Smooth muscle cell (in vitro differentiated cells): ENCODE data around the gene NCKAP5. TPM values are rescaled to one million over a fixed set of nuclear protein-coding genes. Genes with fewer than 3 reads are reported as not detected.

Experiments used
- DNase-seq: peaks from one replicate; lab custom pipeline; 2025; ENCODE audit not compliant: unreplicated experiment; lab: John Stamatoyannopoulos, UW
- H2AFZ ChIP-seq: fragments of 200-600 bp; sonication (generic); 2 replicates; pipeline ENCODE4 v1.6.0; 2016; ENCODE audit warnings: antibody characterized with exemption, low read depth, mild to moderate bottlenecking
- H3F3A ChIP-seq: fragments of 200-600 bp; sonication (generic); 2 replicates; pipeline ENCODE4 v1.6.0; 2017; ENCODE audit warnings: antibody characterized with exemption, low read depth
- H3K27ac ChIP-seq: fragments of 200-600 bp; sonication (generic); 2 replicates; pipeline ENCODE4 v1.5.1; 2016; ENCODE audit warnings: low read depth, mild to moderate bottlenecking
- H3K27me3 ChIP-seq: fragments of 200-600 bp; sonication (generic); 2 replicates; pipeline ENCODE4 v1.6.1; 2016; ENCODE audit warnings: low read depth, mild to moderate bottlenecking
- H3K36me3 ChIP-seq: fragments of 200-600 bp; sonication (generic); 2 replicates; pipeline ENCODE4 v1.5.1; 2016; ENCODE audit warnings: low read depth
- H3K4me1 ChIP-seq: fragments of 200-600 bp; sonication (generic); 2 replicates; pipeline ENCODE4 v1.5.1; 2016; ENCODE audit warnings: low read depth
- H3K4me2 ChIP-seq: fragments of 200-600 bp; sonication (generic); 2 replicates; pipeline ENCODE4 v1.6.0; 2016; ENCODE audit warnings: mild to moderate bottlenecking
- H3K4me3 ChIP-seq: fragments of 200-600 bp; sonication (generic); 2 replicates; pipeline ENCODE4 v1.5.1; 2016; ENCODE audit warnings: mild to moderate bottlenecking
- H3K79me2 ChIP-seq: fragments of 200-600 bp; sonication (generic); 2 replicates; pipeline ENCODE4 v1.6.0; 2016; ENCODE audit warnings: low read depth, mild to moderate bottlenecking
- H3K9ac ChIP-seq: fragments of 200-600 bp; sonication (generic); 2 replicates; pipeline ENCODE4 v1.6.0; 2016; ENCODE audit warnings: low read depth
- H3K9me3 ChIP-seq: fragments of 200-600 bp; sonication (generic); replicated peaks from 2 replicates; pipeline ENCODE4 v1.5.1; 2016; ENCODE audit warnings: low read depth
- H4K20me1 ChIP-seq: fragments of 200-600 bp; sonication (generic); 2 replicates; pipeline ENCODE4 v1.6.0; 2016; ENCODE audit warnings: low read depth
- CTCF ChIP-seq: fragments of 200-600 bp; sonication (generic); IDR thresholded peaks from 2 replicates; pipeline ENCODE4 v1.5.1; 2017; ENCODE audit warnings: borderline replicate concordance, mild to moderate bottlenecking, antibody characterized with exemption; ENCODE audit not compliant: insufficient read depth, poor library complexity, severe bottlenecking
- WGBS: methylation state at CpG from one replicate; pipeline ENCODE4 v1.1.7; 2016; ENCODE audit warnings: low lambda C conversion rate; 5-methylcytosine and 5-hydroxymethylcytosine counted together
- polyA plus RNA-seq: library from polyadenylated mRNA; unstranded; fragments of >200 nt; fragmentation: Nextera tagmentation; extraction: Ambion mirVana; gene quantifications from 2 replicates; pipeline ENCODE4 v1.2.1, GENCODE V29; 2016
- total RNA-seq: library from RNA; depleted of rRNA; stranded (reverse); fragments of >200 nt; gene quantifications from 2 replicates; pipeline ENCODE4 v1.2.3, GENCODE V29; 2014

The NCKAP5 gene
- total and polyA plus RNA-seq, 2 experiments from 2014 or later, result 4.6 to 9.5 TPM

DNA sequence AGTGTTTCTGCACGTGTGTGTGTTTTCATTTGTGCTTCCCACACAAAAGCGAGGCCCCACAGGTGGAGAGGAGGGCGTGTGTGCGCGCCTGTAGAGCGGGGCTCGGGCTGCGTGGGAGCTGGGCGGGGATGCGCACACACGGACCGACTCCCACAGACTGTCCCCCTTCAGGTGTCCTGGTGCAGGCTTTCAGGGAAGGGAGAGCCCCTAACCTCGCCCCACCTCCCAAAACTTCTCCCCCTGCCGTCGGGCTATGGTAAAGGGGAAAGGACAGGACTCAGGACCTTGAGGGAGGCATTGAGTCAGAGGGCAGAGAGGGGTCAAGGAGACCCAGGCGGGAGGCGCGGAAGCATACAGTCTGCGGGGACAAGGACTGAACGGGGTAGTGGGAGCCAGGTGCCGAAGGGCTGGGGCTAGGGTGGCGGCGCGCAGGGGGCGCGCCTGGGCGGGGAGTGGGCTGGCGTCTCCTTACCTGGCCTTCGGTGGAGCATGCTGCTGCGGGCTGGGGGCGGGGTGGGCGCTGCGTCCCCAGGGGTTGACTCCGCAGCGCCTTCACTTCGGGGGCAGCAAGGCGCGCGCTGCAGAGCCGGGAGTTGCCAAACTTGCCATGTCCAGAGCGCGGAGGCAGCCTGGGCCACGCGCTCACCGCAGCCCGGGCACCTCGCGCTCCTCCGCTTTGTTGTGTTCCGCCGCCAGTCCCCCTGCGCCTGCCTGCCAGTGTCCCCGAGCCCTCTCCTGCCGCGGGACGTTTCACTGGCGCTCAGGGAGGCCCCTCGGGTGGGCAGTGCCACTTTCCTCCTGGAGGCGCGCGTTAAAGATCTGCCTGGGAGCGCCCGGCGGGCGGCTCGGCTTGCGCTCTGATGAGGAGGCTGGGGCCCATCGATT, 302.0 kb downstream of the NCKAP5 start:
- TF ChIP-seq CTCF, result no peak
- no peak for DNase-seq
- Histone ChIP-seq H3F3A (peaks cover 7% of the 10 kb centered on the region), H4K20me1 (no peaks in the 10 kb centered on the region), H3K4me3 (peak overlapping the region; percentile 56), H3K9ac (no peak overlapping the region), H3K79me2 (no peaks in the 10 kb centered on the region), H2AFZ (peak overlapping the region; percentile 81), H3K4me2 (peak overlapping the region; percentile 91), H3K4me1 (peaks cover 33% of the 10 kb centered on the region), H3K27ac (no peak overlapping the region), H3K36me3 (no peaks in the 10 kb centered on the region), H3K27me3 (peaks cover 8% of the 10 kb centered on the region), H3K9me3 (no peaks in the 10 kb centered on the region)
- WGBS, result 4% methylated on average over 36 of the region's 68 CpGs

DNA sequence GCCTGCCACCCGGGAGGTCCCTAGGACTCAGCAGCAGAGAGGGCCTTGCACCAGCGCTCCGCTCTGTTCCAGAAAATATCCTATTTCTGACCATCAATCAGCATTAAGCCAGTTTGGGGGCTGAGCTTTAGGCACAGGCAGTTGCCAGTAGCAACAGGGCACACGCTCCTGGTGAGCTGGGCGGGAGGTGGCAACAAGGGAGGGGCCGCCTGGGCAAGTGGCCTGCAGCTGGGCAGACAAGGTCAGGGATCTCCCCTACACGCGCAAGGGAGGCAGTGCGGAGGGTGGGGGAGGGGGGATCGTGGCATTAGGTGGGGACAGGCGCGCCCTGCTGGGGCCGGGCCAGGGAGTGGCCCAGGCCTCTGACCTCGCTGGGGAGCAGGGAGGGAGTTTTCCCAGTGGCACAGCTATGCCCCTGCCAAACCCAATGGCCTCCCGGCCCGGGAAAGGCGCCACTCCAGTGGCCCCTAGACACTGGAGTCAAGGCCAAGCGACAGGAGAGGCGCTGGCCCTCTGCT, 302.8 kb downstream of the NCKAP5 start:
- Histone ChIP-seq H2AFZ (no peak overlapping the region), H3K9ac (no peak overlapping the region), H3K79me2 (no peaks in the 10 kb centered on the region), H4K20me1 (no peaks in the 10 kb centered on the region), H3K4me3 (peak overlapping the region; percentile 56), H3F3A (peaks cover 7% of the 10 kb centered on the region), H3K27me3 (peaks cover 8% of the 10 kb centered on the region), H3K27ac (peak overlapping the region; percentile 58), H3K9me3 (no peaks in the 10 kb centered on the region), H3K36me3 (no peaks in the 10 kb centered on the region), H3K4me1 (peaks cover 33% of the 10 kb centered on the region), H3K4me2 (peak overlapping the region; percentile 91)
- TF ChIP-seq CTCF, result no peak
- WGBS, result 20% methylated on average over 18 of the region's 19 CpGs
- DNase-seq, result no peak

- WGBS, result 24% methylated on average over 7 of the region's 7 CpGs
- TF ChIP-seq CTCF, result no peak
- no peaks in the 10 kb centered on the region for H3K9me3 ChIP-seq
- H3K36me3 ChIP-seq, result no peaks in the 10 kb centered on the region
- no peak for DNase-seq
- no peaks in the 10 kb centered on the region for H4K20me1 ChIP-seq
- H3K4me1 ChIP-seq, result peaks cover 33% of the 10 kb centered on the region
- H3K9ac ChIP-seq, result no peak overlapping the region
- H3K27me3 ChIP-seq, result peaks cover 8% of the 10 kb centered on the region
- peak overlapping the region; percentile 91 for H3K4me2 ChIP-seq
- peaks cover 7% of the 10 kb centered on the region for H3F3A ChIP-seq
- peak overlapping the region; percentile 56 for H3K4me3 ChIP-seq
- no peaks in the 10 kb centered on the region for H3K79me2 ChIP-seq
- peak overlapping the region; percentile 58 for H3K27ac ChIP-seq
- no peak overlapping the region for H2AFZ ChIP-seq
These were observed 303.3 kb downstream of the NCKAP5 start for GRCh38 chr2:133264989-133265401.

- H3F3A ChIP-seq, result peaks cover 7% of the 10 kb centered on the region
- TF ChIP-seq CTCF, result peak; percentile 4
- H3K79me2 ChIP-seq, result no peaks in the 10 kb centered on the region
- WGBS, result 78% methylated on average over 2 of the region's 2 CpGs
- peaks cover 33% of the 10 kb centered on the region for H3K4me1 ChIP-seq
- no peaks in the 10 kb centered on the region for H3K9me3 ChIP-seq
- H3K36me3 ChIP-seq, result no peaks in the 10 kb centered on the region
- no peaks in the 10 kb centered on the region for H4K20me1 ChIP-seq
- no peak overlapping the region for H3K4me3 ChIP-seq
- H3K4me2 ChIP-seq, result peak overlapping the region; percentile 91
- peak overlapping the region; percentile 58 for H3K27ac ChIP-seq
- peaks cover 8% of the 10 kb centered on the region for H3K27me3 ChIP-seq
- no peak for DNase-seq
- H3K9ac ChIP-seq, result no peak overlapping the region
- no peak overlapping the region for H2AFZ ChIP-seq
These were observed 305.4 kb downstream of the NCKAP5 start for GRCh38 chr2:133262893-133263292.
